CD14-positive monocyte (primary cell): ENCODE data around the gene TRIM40. TPM values are rescaled to one million over a fixed set of nuclear protein-coding genes. Genes with fewer than 3 reads are reported as not detected.

Experiments
- DNase-seq, 3 donors: peaks; one replicate each; pipeline ENCODE4 v3.0.0-alpha.2; 2011 to 2022
- H2AFZ ChIP-seq: 2 replicates; pipeline ENCODE4 v1.6.0; 2012; ENCODE audit warnings: mild to moderate bottlenecking, low read depth, low read length, inconsistent platforms; ENCODE audit not compliant: insufficient read depth, poor library complexity, severe bottlenecking
- H3K27ac ChIP-seq, 2 donors: 1 replicate in 1 of 2; 2 replicates in 1 of 2; pipeline ENCODE4 v1.5.1; 2012 to 2013; ENCODE audit warnings: low read length in 2 of 2, control low read depth in 1 of 2, inconsistent platforms in 1 of 2, low read depth in 1 of 2, mild to moderate bottlenecking in 1 of 2
- H3K27me3 ChIP-seq, 2 donors: one replicate each; pipeline versions ENCODE4 v1.6.0 to v1.6.1; 2011 to 2013; ENCODE audit warnings: low read length in 2 of 2; ENCODE audit not compliant: control insufficient read depth in 2 of 2, insufficient read depth in 2 of 2
- H3K36me3 ChIP-seq, 2 donors: replicated peaks in 1 of 2; 1 replicate in 1 of 2; 2 replicates in 1 of 2; pipeline versions ENCODE4 v1.5.1 to v1.6.1; 2012 to 2013; ENCODE audit warnings: low read length in 2 of 2, control low read depth in 1 of 2, inconsistent platforms in 1 of 2, mild to moderate bottlenecking in 1 of 2; ENCODE audit not compliant: insufficient read depth in 2 of 2, control insufficient read depth in 1 of 2
- H3K4me1 ChIP-seq, 2 donors: 1 replicate in 1 of 2; 2 replicates in 1 of 2; pipeline versions ENCODE4 v1.5.1 to v1.6.1; 2012 to 2013; ENCODE audit warnings: low read length in 2 of 2, control low read depth in 1 of 2, inconsistent platforms in 1 of 2, mild to moderate bottlenecking in 1 of 2, moderate library complexity in 1 of 2; ENCODE audit not compliant: insufficient read depth in 2 of 2, control insufficient read depth in 1 of 2
- H3K4me2 ChIP-seq: replicated peaks from 2 replicates; pipeline ENCODE3; 2012; ENCODE audit warnings: low read length, moderate library complexity, mild to moderate bottlenecking; ENCODE audit not compliant: poor library complexity, severe bottlenecking; ENCODE audit errors: extremely low read depth
- H3K4me3 ChIP-seq, 3 experiments: fragments of 200-600 bp in 1 of 3; sonication (generic) in 1 of 3; replicated peaks in 1 of 3; 1 replicate in 2 of 3; 2 replicates in 1 of 3; pipeline ENCODE4 v1.5.1; 2011 to 2013; ENCODE audit warnings: low read length in 3 of 3, mild to moderate bottlenecking in 3 of 3, control low read depth in 2 of 3, low read depth in 2 of 3, inconsistent platforms in 1 of 3, moderate library complexity in 1 of 3
- H3K79me2 ChIP-seq: 2 replicates; pipeline ENCODE4 v1.6.0; 2012; ENCODE audit warnings: mild to moderate bottlenecking, control low read depth, inconsistent platforms, low read length, moderate library complexity; ENCODE audit not compliant: insufficient read depth
- H3K9ac ChIP-seq: 2 replicates; pipeline ENCODE4 v1.6.0; 2017; ENCODE audit warnings: low read length, mild to moderate bottlenecking; ENCODE audit not compliant: insufficient read depth, poor library complexity, severe bottlenecking
- H3K9me3 ChIP-seq, 2 donors: replicated peaks in 1 of 2; 1 replicate in 1 of 2; 2 replicates in 1 of 2; pipeline versions ENCODE4 v1.5.1 to v1.6.1; 2012 to 2013; ENCODE audit warnings: low read length in 2 of 2, control low read depth in 1 of 2; ENCODE audit not compliant: control insufficient read depth in 1 of 2, insufficient read depth in 1 of 2
- H4K20me1 ChIP-seq: 2 replicates; pipeline ENCODE4 v1.6.0; 2012; ENCODE audit warnings: mild to moderate bottlenecking, low read length, control low read depth, moderate library complexity; ENCODE audit not compliant: insufficient read depth
- H3K27ac Mint-ChIP-seq, 7 donors: one replicate each; pipeline ENCODE4 v1.8.0; 2020; ENCODE audit warnings: mild to moderate bottlenecking in 7 of 7, mixed read lengths in 7 of 7, moderate library complexity in 6 of 7, inconsistent platforms in 2 of 7
- H3K27me3 Mint-ChIP-seq, 3 donors: one replicate each; pipeline ENCODE4 v1.8.0; 2021 to 2022; ENCODE audit warnings: low read depth in 3 of 3, mild to moderate bottlenecking in 3 of 3, mixed read lengths in 3 of 3, moderate library complexity in 3 of 3, inconsistent platforms in 1 of 3
- H3K36me3 Mint-ChIP-seq, 2 donors: one replicate each; pipeline ENCODE4 v1.8.0; 2020; ENCODE audit warnings: mixed read lengths in 2 of 2, inconsistent platforms in 1 of 2, mild to moderate bottlenecking in 1 of 2
- H3K4me1 Mint-ChIP-seq: one replicate; pipeline ENCODE4 v1.8.0; 2020; ENCODE audit warnings: mild to moderate bottlenecking, mixed read lengths
- H3K4me3 Mint-ChIP-seq, 2 donors: one replicate each; pipeline ENCODE4 v1.8.0; 2020; ENCODE audit warnings: mild to moderate bottlenecking in 2 of 2, mixed read lengths in 2 of 2, moderate library complexity in 1 of 2
- H3K9me3 Mint-ChIP-seq, 7 donors: one replicate each; pipeline ENCODE4 v1.8.0; 2020 to 2022; ENCODE audit warnings: mixed read lengths in 7 of 7, mild to moderate bottlenecking in 6 of 7, moderate library complexity in 6 of 7, inconsistent platforms in 2 of 7
- CTCF ChIP-seq: fragments of 200-600 bp; IDR thresholded peaks from one replicate; pipeline ENCODE4 v1.8.0; 2022; ENCODE audit warnings: antibody characterized with exemption, mild to moderate bottlenecking
- WGBS: methylation state at CpG from one replicate; pipeline ENCODE4 v1.1.5; 2013; ENCODE audit warnings: missing lambda C conversion rate; ENCODE audit not compliant: insufficient coverage; 5-methylcytosine and 5-hydroxymethylcytosine counted together
- intact Hi-C, 2 donors: fragments of 100-400 bp; cut with micrococcal nuclease; formaldehyde crosslinking; loops; one replicate each; pipeline versions ENCODE4 v1.15.0 to v1.15.1; 2023
- polyA plus RNA-seq, 3 donors: library from polyadenylated mRNA; depleted of rRNA in 1 of 3; unstranded in 2 of 3; stranded (reverse) in 1 of 3; fragments of 300-500 nt in 2 of 3; fragments of >200 nt in 1 of 3; fragmentation: Illumina TruSeq in 2 of 3; gene quantifications; 1 replicate in 2 of 3; 2 replicates in 1 of 3; pipeline ENCODE4 v1.2.3, GENCODE V29; 2012 to 2021

TRIM40 gene
- polyA plus RNA-seq, 3 donors: not detected

- Mint-ChIP-seq H3K27ac (no peak within 1 kb of the TSS), H3K4me3 (no peak within 1 kb of the TSS), H3K9me3 (peaks cover 0 to 2% (median 0%) of the 10 kb centered on the region in 7 donors), H3K27me3 (peaks cover 2 to 12% (median 5%) of the 10 kb centered on the region in 3 donors), H3K4me1 (peaks cover 15% of the 10 kb centered on the region), H3K36me3 (no peaks in the 10 kb centered on the region)
- 100% methylated on average over 1 of the region's 4 CpGs for WGBS
- Histone ChIP-seq H3K9me3 (no peaks in the 10 kb centered on the region), H3K4me2 (no peak within 1 kb of the TSS), H3K4me3 (no peak within 1 kb of the TSS), H3K79me2 (no peaks in the 10 kb centered on the region), H3K9ac (no peak within 1 kb of the TSS), H2AFZ (no peak within 1 kb of the TSS), H3K4me1 (peaks cover 17 to 18% of the 10 kb centered on the region in 2 donors), H4K20me1 (no peaks in the 10 kb centered on the region), H3K36me3 (no peaks in the 10 kb centered on the region), H3K27ac (no peak within 1 kb of the TSS), H3K27me3 (no peaks in the 10 kb centered on the region)
- no peak for TF ChIP-seq CTCF
- intact Hi-C loops: no loop called here
- no peak for DNase-seq
Observed at GRCh38 chr6:30160785-30161531, 25.0 kb downstream of the TRIM40 start, which contains the start of gene TRIM10. Gene TRIM10, minus strand, starts transcription at chr6:30161211. Its CDS starts 353 bp downstream, at chr6:30160858.

- intact Hi-C loops: no loop called here
- no peak overlapping the region for H2AFZ ChIP-seq
- H3K79me2 ChIP-seq: no peaks in the 10 kb centered on the region
- H3K9ac ChIP-seq: no peak overlapping the region
- Mint-ChIP-seq H3K9me3 (peaks cover 0 to 2% (median 0%) of the 10 kb centered on the region in 7 donors), H3K36me3 (no peaks in the 10 kb centered on the region), H3K27me3 (peaks cover 2 to 12% (median 7%) of the 10 kb centered on the region in 3 donors), H3K4me1 (peaks cover 11% of the 10 kb centered on the region), H3K4me3 (no peak overlapping the region), H3K27ac (no peak overlapping the region)
- no peaks in the 10 kb centered on the region for H3K9me3 ChIP-seq
- no peak overlapping the region for H3K4me2 ChIP-seq
- H4K20me1 ChIP-seq: no peaks in the 10 kb centered on the region
- H3K27ac ChIP-seq: no peak overlapping the region
- peaks cover 12 to 13% of the 10 kb centered on the region in 2 donors for H3K4me1 ChIP-seq
- DNase-seq: no peak
- WGBS: 95% methylated on average over 5 of the region's 12 CpGs
- no peak overlapping the region for H3K4me3 ChIP-seq
- no peaks in the 10 kb centered on the region for H3K27me3 ChIP-seq
- H3K36me3 ChIP-seq: no peaks in the 10 kb centered on the region
- no peak for TF ChIP-seq CTCF
Observed at GRCh38 chr6:30162265-30163089, 26.5 kb downstream of the TRIM40 start.
